H7 (cell line): ENCODE measurements around the gene TAF3. TPM values are rescaled to one million over a fixed set of nuclear protein-coding genes. Genes with fewer than 3 reads are reported as not detected.

Experiments used
- DNase-seq: peaks from one replicate; pipeline ENCODE4 v3.0.0; 2012
- H3K27me3 ChIP-seq: 2 replicates; pipeline ENCODE4 v1.6.0; 2011; ENCODE audit warnings: mild to moderate bottlenecking, low read length; ENCODE audit not compliant: control insufficient read depth, insufficient read depth
- H3K36me3 ChIP-seq: replicated peaks from 2 replicates; pipeline ENCODE4 v1.5.1; 2011; ENCODE audit warnings: low read length; ENCODE audit not compliant: control insufficient read depth, insufficient read depth
- H3K4me3 ChIP-seq: 2 replicates; pipeline ENCODE4 v1.5.1; 2011; ENCODE audit warnings: low read depth, mild to moderate bottlenecking, control low read depth, low read length, moderate library complexity; ENCODE audit not compliant: insufficient read depth
- total RNA-seq: library from RNA; depleted of rRNA; stranded (reverse); fragments of >200 nt; shearing (Covaris generic); gene quantifications from 2 replicates; pipeline ENCODE4 v1.2.3, GENCODE V29; 2014

The TAF3 gene
- total RNA-seq, 1 experiment from 2014 or later, result 1.5 TPM

- Histone ChIP-seq H3K4me3 (no peak overlapping the region), H3K36me3 (no peaks in the 10 kb centered on the region), H3K27me3 (no peaks in the 10 kb centered on the region)
- no peak for DNase-seq
These were observed 151.3 kb downstream of the TAF3 start for GRCh38 chr10:7969623-7970022.

GRCh38 chr10:7971949-7972348 lies 153.6 kb downstream of the TAF3 start:
- H3K4me3 ChIP-seq, result no peak overlapping the region
- H3K27me3 ChIP-seq, result no peaks in the 10 kb centered on the region
- no peaks in the 10 kb centered on the region for H3K36me3 ChIP-seq
- DNase-seq, result no peak

GRCh38 chr10:7972367-7972766 lies 154.1 kb downstream of the TAF3 start:
- Histone ChIP-seq H3K27me3 (no peaks in the 10 kb centered on the region), H3K4me3 (no peak overlapping the region), H3K36me3 (no peaks in the 10 kb centered on the region)
- no peak for DNase-seq

GRCh38 chr10:7980196-7980595 lies 161.9 kb downstream of the TAF3 start:
- DNase-seq, result no peak
- Histone ChIP-seq H3K27me3 (no peaks in the 10 kb centered on the region), H3K36me3 (no peaks in the 10 kb centered on the region; the same call in 1 of the 2 replicates), H3K4me3 (no peak overlapping the region)

GRCh38 chr10:7982727-7983126 lies 164.4 kb downstream of the TAF3 start:
- Histone ChIP-seq H3K27me3 (no peaks in the 10 kb centered on the region), H3K36me3 (no peaks in the 10 kb centered on the region; the same call in 1 of the 2 replicates), H3K4me3 (no peak overlapping the region)
- no peak for DNase-seq

- no peak for DNase-seq
- no peaks in the 10 kb centered on the region for H3K36me3 ChIP-seq
- no peaks in the 10 kb centered on the region for H3K27me3 ChIP-seq
These were observed 166.0 kb downstream of the TAF3 start for GRCh38 chr10:7984325-7984724.

GRCh38 chr10:7984896-7985295 lies 166.6 kb downstream of the TAF3 start:
- Histone ChIP-seq H3K4me3 (no peak overlapping the region), H3K27me3 (no peaks in the 10 kb centered on the region), H3K36me3 (no peaks in the 10 kb centered on the region)
- DNase-seq, result no peak

More at GRCh38 chr10:7984325-7984724, 166.0 kb downstream of the TAF3 start:
- no peak overlapping the region for H3K4me3 ChIP-seq

- DNase-seq, result no peak
- Histone ChIP-seq H3K36me3 (no peaks in the 10 kb centered on the region), H3K27me3 (no peaks in the 10 kb centered on the region), H3K4me3 (no peak overlapping the region)
These were observed 168.5 kb downstream of the TAF3 start for GRCh38 chr10:7986851-7987250.

- no peak for DNase-seq
- no peaks in the 10 kb centered on the region for H3K36me3 ChIP-seq
- no peak overlapping the region for H3K4me3 ChIP-seq
- H3K27me3 ChIP-seq, result no peaks in the 10 kb centered on the region
These were observed 170.7 kb downstream of the TAF3 start for GRCh38 chr10:7988989-7989388.

GRCh38 chr10:7998831-7999230 lies 180.5 kb downstream of the TAF3 start:
- Histone ChIP-seq H3K36me3 (no peaks in the 10 kb centered on the region), H3K27me3 (no peaks in the 10 kb centered on the region), H3K4me3 (no peak overlapping the region)
- no peak for DNase-seq

- no peaks in the 10 kb centered on the region for H3K27me3 ChIP-seq
- no peak overlapping the region for H3K4me3 ChIP-seq
- no peak for DNase-seq
- H3K36me3 ChIP-seq, result no peaks in the 10 kb centered on the region
These were observed 186.2 kb downstream of the TAF3 start for GRCh38 chr10:8004469-8005000.

- no peak for DNase-seq
- H3K27me3 ChIP-seq, result no peaks in the 10 kb centered on the region
- H3K4me3 ChIP-seq, result no peak overlapping the region
- no peaks in the 10 kb centered on the region for H3K36me3 ChIP-seq
These were observed 188.1 kb downstream of the TAF3 start for GRCh38 chr10:8006274-8006999.

- H3K36me3 ChIP-seq, result no peaks in the 10 kb centered on the region
- no peak overlapping the region for H3K4me3 ChIP-seq
- H3K27me3 ChIP-seq, result no peaks in the 10 kb centered on the region
- peak; percentile 36 for DNase-seq
These were observed 190.7 kb downstream of the TAF3 start for GRCh38 chr10:8009031-8009430.

- Histone ChIP-seq H3K27me3 (no peaks in the 10 kb centered on the region), H3K36me3 (no peaks in the 10 kb centered on the region), H3K4me3 (no peak overlapping the region)
- DNase-seq, result no peak
These were observed 194.7 kb downstream of the TAF3 start for GRCh38 chr10:8013006-8013405.

GRCh38 chr10:8013619-8014018 lies 195.3 kb downstream of the TAF3 start:
- Histone ChIP-seq H3K27me3 (no peaks in the 10 kb centered on the region), H3K4me3 (no peak overlapping the region), H3K36me3 (no peaks in the 10 kb centered on the region)
- no peak for DNase-seq
